Activated naive CD4-positive, alpha-beta T cell treated with anti-CD3 and anti-CD28 coated beads, Interleukin-2, amount 10 ng/mL, durations not matched to agents 7 days and 5 days (primary cell): ENCODE data around the gene PRR5L.

Experiments
- CTCF ChIA-PET: fragments of 350-600 bp; sonication (Branson Sonifier 250); formaldehyde crosslinking; loops from one replicate; lab custom pipeline; 2021; ENCODE audit warnings: antibody characterized with exemption; lab: Charles Lee
- DNase-seq: peaks from one replicate; pipeline ENCODE4 v3.0.0-alpha.2; 2020
- H3K27ac Mint-ChIP-seq: one replicate; pipeline ENCODE4 v1.8.0; 2021; ENCODE audit warnings: mild to moderate bottlenecking, moderate library complexity, mixed read lengths
- H3K27me3 Mint-ChIP-seq: one replicate; pipeline ENCODE4 v1.8.0; 2021; ENCODE audit warnings: mild to moderate bottlenecking, mixed read lengths
- H3K36me3 Mint-ChIP-seq: one replicate; pipeline ENCODE4 v1.8.0; 2021; ENCODE audit warnings: mixed read lengths
- H3K4me1 Mint-ChIP-seq: one replicate; pipeline ENCODE4 v1.8.0; 2021; ENCODE audit warnings: mixed read lengths
- H3K4me3 Mint-ChIP-seq: one replicate; pipeline ENCODE4 v1.8.0; 2021; ENCODE audit warnings: mild to moderate bottlenecking, moderate library complexity, mixed read lengths
- H3K9me3 Mint-ChIP-seq: one replicate; pipeline ENCODE4 v1.8.0; 2021; ENCODE audit warnings: mixed read lengths

Gene PRR5L

DNA sequence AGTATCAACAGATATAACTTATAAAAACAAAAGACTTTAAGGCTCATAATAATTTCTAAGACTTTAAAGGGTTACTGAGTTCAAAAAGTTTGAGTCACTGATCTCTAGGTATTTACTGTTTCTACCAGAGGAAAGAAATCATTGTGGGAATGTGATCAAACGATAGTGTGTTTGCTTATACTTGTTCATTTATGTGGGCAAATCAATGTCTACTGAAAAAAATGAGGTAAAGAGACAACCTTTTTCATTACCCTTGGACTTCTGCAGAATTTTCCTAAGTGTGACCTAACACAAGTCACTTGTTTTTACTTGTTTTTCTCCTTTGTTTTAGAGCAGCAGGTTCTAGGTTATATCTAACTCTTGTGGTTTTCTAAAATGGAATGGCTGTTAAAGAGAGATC is 65.4 kb downstream of the PRR5L start:
- Mint-ChIP-seq H3K27me3 (peaks cover 23% of the 10 kb centered on the region), H3K27ac (no peak overlapping the region), H3K4me1 (peaks cover 37% of the 10 kb centered on the region), H3K36me3 (no peaks in the 10 kb centered on the region), H3K9me3 (no peaks in the 10 kb centered on the region), H3K4me3 (no peak overlapping the region)
- CTCF ChIA-PET = interaction anchor here (1.0 to 1.9 kb wide), 3 partner anchors 8 to 118 kb away, joined by 3 to 6 read pairs (median 3); no protein-coding TSS in a partner anchor
- DNase-seq = no peak

DNA sequence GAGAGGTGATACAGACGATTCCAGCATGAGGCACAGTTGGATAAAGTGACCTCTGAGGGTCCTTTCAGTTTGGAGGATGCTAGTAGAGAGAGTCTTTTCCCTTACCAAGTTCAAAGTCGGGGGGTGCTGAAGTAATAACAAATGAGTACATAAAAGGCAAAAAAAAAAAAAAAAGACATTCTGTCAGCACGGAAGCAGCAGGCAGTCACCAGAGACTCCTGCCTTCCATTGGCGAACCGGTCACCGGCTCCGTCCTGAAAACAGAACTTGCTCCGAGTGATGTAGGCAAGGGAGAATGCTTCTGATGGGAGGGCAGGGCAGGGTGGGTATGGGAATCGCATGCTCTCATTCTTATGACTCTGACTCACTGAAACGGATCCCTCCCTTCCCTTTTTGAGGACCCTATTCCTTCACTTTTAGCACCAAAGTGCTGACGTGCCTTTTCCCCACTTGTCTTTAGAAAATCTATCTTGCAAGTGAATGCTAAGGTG is 65.9 kb downstream of the PRR5L start:
- DNase-seq = no peak
- H3K4me1 Mint-ChIP-seq = peaks cover 37% of the 10 kb centered on the region
- H3K36me3 Mint-ChIP-seq = no peaks in the 10 kb centered on the region
- H3K9me3 Mint-ChIP-seq = no peaks in the 10 kb centered on the region
- H3K27me3 Mint-ChIP-seq = peaks cover 27% of the 10 kb centered on the region
- H3K27ac Mint-ChIP-seq = no peak overlapping the region
- CTCF ChIA-PET = no interaction called here
- H3K4me3 Mint-ChIP-seq = no peak overlapping the region

DNA sequence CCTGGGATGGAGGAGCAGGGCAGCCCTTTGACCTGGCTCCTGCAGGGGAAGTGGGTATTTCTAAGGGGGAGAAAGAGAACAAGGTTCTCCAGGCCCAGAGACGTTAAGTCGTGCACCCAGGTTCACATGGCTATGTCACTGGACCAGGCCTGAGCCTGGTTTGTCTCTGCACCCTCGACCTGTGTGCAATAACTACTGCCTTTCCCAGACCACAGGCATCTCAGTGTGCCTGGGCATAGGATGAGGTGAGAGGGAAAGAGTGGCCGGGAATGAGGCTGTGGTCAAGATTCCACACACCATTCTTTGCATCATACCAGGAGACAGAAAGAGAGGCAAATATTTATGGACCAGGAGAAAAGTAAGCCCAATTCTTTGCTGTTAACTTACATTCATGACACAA is 66.8 kb downstream of the PRR5L start:
- H3K4me3 Mint-ChIP-seq = no peak overlapping the region
- peaks cover 31% of the 10 kb centered on the region for H3K27me3 Mint-ChIP-seq
- peaks cover 30% of the 10 kb centered on the region for H3K4me1 Mint-ChIP-seq
- DNase-seq = no peak
- H3K9me3 Mint-ChIP-seq = no peaks in the 10 kb centered on the region
- CTCF ChIA-PET = interaction anchor here (1.0 to 2.1 kb wide), 2 partner anchors 9 to 130 kb away, joined by 3 to 9 read pairs; no protein-coding TSS in a partner anchor
- no peak overlapping the region for H3K27ac Mint-ChIP-seq
- H3K36me3 Mint-ChIP-seq = no peaks in the 10 kb centered on the region

DNA sequence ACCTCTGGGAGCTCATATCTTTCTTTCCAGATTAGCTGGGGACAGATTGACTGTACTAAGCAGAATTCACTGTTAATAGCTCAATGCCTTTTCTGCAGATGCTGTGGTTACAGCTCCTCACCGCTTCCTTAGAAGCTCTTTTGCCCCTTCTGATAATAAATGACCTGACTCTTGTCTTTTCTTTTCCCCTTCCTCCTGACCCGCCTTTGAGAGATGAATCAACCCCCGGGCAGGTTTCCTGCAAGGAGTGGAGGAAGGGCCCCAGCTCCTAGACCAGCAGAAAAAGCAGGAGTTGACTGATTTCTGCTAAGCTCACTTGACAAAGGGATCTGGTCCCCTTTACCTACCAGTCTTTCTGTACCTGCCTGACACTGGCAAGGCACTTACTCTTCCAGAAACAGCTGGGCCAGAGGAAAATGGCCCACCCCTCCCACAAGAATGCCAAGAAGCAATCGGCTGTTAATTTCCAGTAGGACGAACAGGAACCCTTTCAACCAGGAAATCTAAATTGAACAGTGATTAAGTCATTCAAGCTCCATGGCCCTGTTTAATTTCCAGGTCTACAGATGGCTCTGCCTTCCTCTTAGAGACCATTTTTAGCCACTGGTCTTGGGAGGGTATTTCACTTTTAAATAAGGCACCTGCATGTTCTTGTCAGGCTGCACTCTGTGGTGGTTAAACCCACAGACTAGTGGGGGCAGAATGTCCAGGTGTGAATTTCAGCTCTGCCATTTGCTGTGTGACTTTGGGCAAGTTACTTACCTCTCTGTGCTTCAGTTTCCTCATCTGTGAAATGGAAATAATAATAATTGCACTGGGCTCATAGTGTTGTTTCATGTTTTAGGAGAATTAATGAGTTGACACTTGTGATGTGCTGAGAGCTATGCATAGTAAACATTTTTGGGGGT is 67.5 kb downstream of the PRR5L start:
- no peak for DNase-seq
- CTCF ChIA-PET = interaction anchor here (0.8 to 2.4 kb wide), 5 partner anchors 10 to 129 kb away, joined by 3 to 9 read pairs (median 4); no protein-coding TSS in a partner anchor
- no peak overlapping the region for H3K27ac Mint-ChIP-seq
- H3K9me3 Mint-ChIP-seq = no peaks in the 10 kb centered on the region
- H3K4me1 Mint-ChIP-seq = peaks cover 26% of the 10 kb centered on the region
- peaks cover 34% of the 10 kb centered on the region for H3K27me3 Mint-ChIP-seq
- H3K4me3 Mint-ChIP-seq = no peak overlapping the region
- no peaks in the 10 kb centered on the region for H3K36me3 Mint-ChIP-seq

GRCh38 chr11:36364551-36365325 is 68.7 kb downstream of the PRR5L start:
- Mint-ChIP-seq H3K4me3 (no peak overlapping the region), H3K4me1 (peaks cover 22% of the 10 kb centered on the region), H3K9me3 (no peaks in the 10 kb centered on the region), H3K27ac (no peak overlapping the region), H3K27me3 (peaks cover 42% of the 10 kb centered on the region), H3K36me3 (no peaks in the 10 kb centered on the region)
- no peak for DNase-seq
- CTCF ChIA-PET = interaction anchor here (0.8 to 2.4 kb wide), 4 partner anchors 11 to 113 kb away, joined by 3 to 9 read pairs (median 4); no protein-coding TSS in a partner anchor

- Mint-ChIP-seq H3K9me3 (no peaks in the 10 kb centered on the region), H3K4me1 (peaks cover 10% of the 10 kb centered on the region), H3K27ac (no peak overlapping the region), H3K36me3 (no peaks in the 10 kb centered on the region), H3K27me3 (peaks cover 53% of the 10 kb centered on the region), H3K4me3 (no peak overlapping the region)
- no peak for DNase-seq
- CTCF ChIA-PET = interaction anchor here (2.4 kb wide), 1 partner anchor 12 kb away, joined by 5 read pairs; no protein-coding TSS in a partner anchor
Observed at GRCh38 chr11:36365907-36366306, 69.8 kb downstream of the PRR5L start.

GRCh38 chr11:36367806-36368680 is 72.0 kb downstream of the PRR5L start:
- Mint-ChIP-seq H3K4me3 (no peak overlapping the region), H3K4me1 (peaks cover 3% of the 10 kb centered on the region), H3K36me3 (no peaks in the 10 kb centered on the region), H3K27me3 (peaks cover 62% of the 10 kb centered on the region), H3K9me3 (no peaks in the 10 kb centered on the region), H3K27ac (no peak overlapping the region)
- CTCF ChIA-PET = no interaction called here
- DNase-seq = no peak

GRCh38 chr11:36371181-36371580 is 75.1 kb downstream of the PRR5L start:
- H3K4me3 Mint-ChIP-seq = no peak overlapping the region
- no peaks in the 10 kb centered on the region for H3K9me3 Mint-ChIP-seq
- H3K27me3 Mint-ChIP-seq = peaks cover 75% of the 10 kb centered on the region
- DNase-seq = no peak
- no peaks in the 10 kb centered on the region for H3K36me3 Mint-ChIP-seq
- no peak overlapping the region for H3K27ac Mint-ChIP-seq
- peaks cover 10% of the 10 kb centered on the region for H3K4me1 Mint-ChIP-seq
- CTCF ChIA-PET = no interaction called here

DNA sequence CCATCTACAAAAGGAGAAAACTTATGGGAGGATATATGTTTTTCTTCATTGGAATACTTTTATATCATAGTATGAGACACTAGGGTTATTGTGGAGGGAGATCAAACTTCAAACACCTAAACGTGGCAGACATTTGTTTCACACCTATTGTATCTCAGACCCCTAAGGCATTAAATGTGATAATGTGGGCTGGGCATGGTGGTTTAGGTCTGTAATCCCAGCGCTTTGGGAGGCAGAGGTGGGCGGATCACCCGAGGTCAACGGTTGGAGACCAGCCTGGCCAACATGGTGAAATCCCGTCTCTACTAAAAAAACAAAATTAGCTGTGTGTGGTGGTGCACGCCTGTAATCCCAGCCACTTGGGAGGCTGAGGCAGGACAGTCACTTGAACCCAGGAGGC is 75.5 kb downstream of the PRR5L start:
- Mint-ChIP-seq H3K27ac (no peak overlapping the region), H3K36me3 (no peaks in the 10 kb centered on the region), H3K9me3 (no peaks in the 10 kb centered on the region), H3K4me1 (peaks cover 13% of the 10 kb centered on the region), H3K27me3 (peaks cover 78% of the 10 kb centered on the region), H3K4me3 (no peak overlapping the region)
- CTCF ChIA-PET = no interaction called here
- DNase-seq = no peak

DNA sequence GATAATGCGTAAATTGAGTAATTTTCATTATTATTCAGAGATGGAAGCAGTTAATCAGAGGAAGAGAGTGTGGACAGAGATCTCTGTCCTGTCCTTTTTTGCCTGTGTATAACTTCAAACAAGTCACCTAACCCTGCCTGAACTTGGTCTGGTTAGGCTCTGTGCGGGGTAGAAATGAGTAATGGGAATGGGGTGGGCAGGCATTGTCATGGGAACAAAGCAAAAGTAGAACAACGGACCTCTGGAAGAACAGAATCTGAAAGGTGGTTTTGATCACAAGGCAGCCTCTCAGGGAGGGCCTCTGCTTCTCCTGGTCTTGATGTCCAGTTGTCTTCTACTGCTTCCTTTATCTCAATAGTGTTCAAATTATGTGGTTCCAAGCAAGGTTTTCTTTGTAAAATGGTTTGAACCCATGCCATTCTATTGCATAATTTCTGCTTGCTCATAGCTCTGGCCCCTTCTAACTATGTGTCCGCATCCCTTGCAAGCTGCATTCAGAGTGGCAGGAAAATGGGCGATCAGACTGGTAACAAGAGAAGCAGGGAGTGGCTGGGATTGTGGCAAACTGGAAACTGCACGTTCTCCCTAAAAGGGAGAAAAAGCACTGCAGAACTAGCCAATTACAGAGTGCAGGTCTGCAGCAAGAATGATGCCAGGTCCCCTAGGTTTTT is 76.1 kb downstream of the PRR5L start:
- Mint-ChIP-seq H3K4me3 (no peak overlapping the region), H3K27ac (no peak overlapping the region), H3K27me3 (peaks cover 81% of the 10 kb centered on the region), H3K36me3 (no peaks in the 10 kb centered on the region), H3K4me1 (peaks cover 17% of the 10 kb centered on the region), H3K9me3 (no peaks in the 10 kb centered on the region)
- CTCF ChIA-PET = interaction anchor here (1.4 kb wide), 1 partner anchor 13 kb away, joined by 3 read pairs; no protein-coding TSS in a partner anchor
- DNase-seq = no peak

- Mint-ChIP-seq H3K9me3 (no peaks in the 10 kb centered on the region), H3K4me3 (no peak overlapping the region), H3K36me3 (no peaks in the 10 kb centered on the region), H3K27me3 (peaks cover 85% of the 10 kb centered on the region), H3K27ac (no peak overlapping the region), H3K4me1 (peaks cover 26% of the 10 kb centered on the region)
- no peak for DNase-seq
- CTCF ChIA-PET = interaction anchor here (1.3 to 1.4 kb wide), 2 partner anchors 12 to 20 kb away, joined by 3 to 4 read pairs; no protein-coding TSS in a partner anchor
Observed at GRCh38 chr11:36373016-36374010, 77.2 kb downstream of the PRR5L start.

- Mint-ChIP-seq H3K9me3 (no peaks in the 10 kb centered on the region), H3K36me3 (no peaks in the 10 kb centered on the region), H3K4me3 (no peak overlapping the region), H3K27me3 (peaks cover 86% of the 10 kb centered on the region), H3K27ac (no peak overlapping the region), H3K4me1 (peaks cover 28% of the 10 kb centered on the region)
- DNase-seq = no peak
- CTCF ChIA-PET = interaction anchor here (0.7 to 2.2 kb wide), 6 partner anchors 19 to 1135 kb away, joined by 3 to 5 read pairs (median 4); no protein-coding TSS in a partner anchor
Observed at GRCh38 chr11:36374726-36375125, 78.6 kb downstream of the PRR5L start.
